ENCODE results near the gene SGMS1.

DNA sequence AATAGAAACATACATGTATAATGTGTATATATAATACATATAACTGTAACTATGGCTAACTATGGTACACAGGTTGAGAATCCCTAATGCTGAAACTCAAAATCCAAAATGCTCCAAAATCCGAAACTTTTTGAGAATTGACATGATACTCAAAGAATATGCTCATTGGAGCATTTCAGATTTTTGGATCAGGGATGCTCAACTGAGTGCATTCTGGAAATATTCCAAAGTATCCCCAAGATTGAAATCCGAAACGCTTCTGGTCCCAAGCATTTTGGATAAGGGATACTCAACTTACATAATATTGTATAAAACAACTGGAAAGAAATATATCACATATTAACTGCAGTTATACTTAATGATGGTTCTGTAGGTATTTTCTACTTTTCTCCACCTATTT, 278.2 kb downstream of the SGMS1 start:
- TF ChIP-seq, protein P1, sequence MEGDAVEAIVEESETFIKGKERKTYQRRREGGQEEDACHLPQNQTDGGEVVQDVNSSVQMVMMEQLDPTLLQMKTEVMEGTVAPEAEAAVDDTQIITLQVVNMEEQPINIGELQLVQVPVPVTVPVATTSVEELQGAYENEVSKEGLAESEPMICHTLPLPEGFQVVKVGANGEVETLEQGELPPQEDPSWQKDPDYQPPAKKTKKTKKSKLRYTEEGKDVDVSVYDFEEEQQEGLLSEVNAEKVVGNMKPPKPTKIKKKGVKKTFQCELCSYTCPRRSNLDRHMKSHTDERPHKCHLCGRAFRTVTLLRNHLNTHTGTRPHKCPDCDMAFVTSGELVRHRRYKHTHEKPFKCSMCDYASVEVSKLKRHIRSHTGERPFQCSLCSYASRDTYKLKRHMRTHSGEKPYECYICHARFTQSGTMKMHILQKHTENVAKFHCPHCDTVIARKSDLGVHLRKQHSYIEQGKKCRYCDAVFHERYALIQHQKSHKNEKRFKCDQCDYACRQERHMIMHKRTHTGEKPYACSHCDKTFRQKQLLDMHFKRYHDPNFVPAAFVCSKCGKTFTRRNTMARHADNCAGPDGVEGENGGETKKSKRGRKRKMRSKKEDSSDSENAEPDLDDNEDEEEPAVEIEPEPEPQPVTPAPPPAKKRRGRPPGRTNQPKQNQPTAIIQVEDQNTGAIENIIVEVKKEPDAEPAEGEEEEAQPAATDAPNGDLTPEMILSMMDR (IDR thresholded peaks at IDR 0.05) = no peak
- TF ChIP-seq NFIC (IDR thresholded peaks at IDR 0.05; ENCODE audit: borderline replicate concordance) = no peak
